IMR-90 (cell line): ENCODE measurements around the gene MAPKAP1. TPM values are rescaled to one million over a fixed set of nuclear protein-coding genes. Genes with fewer than 3 reads are reported as not detected.

ENCODE experiments used
- ATAC-seq: fragments of 200-7000 bp; cut with Tn5 transposase; 2 replicates; pipeline ENCODE4 v1.9.1; 2020; ENCODE audit warnings: low read depth, mild to moderate bottlenecking, moderate library complexity
- BruUV-seq: library from RNA; stranded (reverse); fragments of 400-500 nt; replicated peaks from 2 replicates; lab custom pipeline; 2021; lab: Mats Ljungman, UMichigan
- CTCF ChIA-PET: fragments of 300-600 bp; formaldehyde crosslinking; extraction: SDS; loops from one replicate; lab custom pipeline; 2021; ENCODE audit warnings: antibody characterized with exemption; lab: Yijun Ruan, JAX
- POLR2A ChIA-PET: fragments of 300-600 bp; sonication (Branson Sonifier 250); formaldehyde crosslinking; loops from one replicate; lab custom pipeline; 2022; ENCODE audit warnings: antibody characterized with exemption; ENCODE audit not compliant: unreplicated experiment; lab: Charles Lee
- DNase-seq: peaks from one replicate; pipeline ENCODE4 v3.0.0; 2013
- H2AFZ ChIP-seq: replicated peaks from 2 replicates; pipeline ENCODE3; 2013; ENCODE audit warnings: low read length, mild to moderate bottlenecking; ENCODE audit not compliant: poor library complexity
- H2AK5ac ChIP-seq: 2 replicates; pipeline ENCODE4 v1.6.1; 2013; ENCODE audit warnings: low read depth, low read length, inconsistent platforms
- H2AK9ac ChIP-seq: replicated peaks from 2 replicates; pipeline ENCODE3; 2013; ENCODE audit warnings: mild to moderate bottlenecking, low read depth, low read length, moderate library complexity; ENCODE audit not compliant: poor library complexity
- H2BK120ac ChIP-seq: 2 replicates; pipeline ENCODE4 v1.6.1; 2013; ENCODE audit warnings: low read depth, low read length, inconsistent platforms
- H2BK15ac ChIP-seq: 3 replicates; pipeline ENCODE4 v1.6.1; 2013; ENCODE audit warnings: low read depth, low read length, inconsistent platforms
- H2BK20ac ChIP-seq: 2 replicates; pipeline ENCODE4 v1.6.1; 2013; ENCODE audit warnings: low read depth, mild to moderate bottlenecking, inconsistent platforms, low read length, moderate library complexity
- H2BK5ac ChIP-seq: 2 replicates; pipeline ENCODE4 v1.6.1; 2013; ENCODE audit warnings: mild to moderate bottlenecking, low read depth, low read length, inconsistent platforms; ENCODE audit not compliant: poor library complexity, severe bottlenecking
- H3K14ac ChIP-seq: replicated peaks from 2 replicates; pipeline ENCODE4 v1.6.1; 2013; ENCODE audit warnings: low read depth, low read length, inconsistent platforms
- H3K18ac ChIP-seq: 2 replicates; pipeline ENCODE4 v1.6.1; 2013; ENCODE audit warnings: low read depth, low read length, control low read depth
- H3K23ac ChIP-seq: 2 replicates; pipeline ENCODE4 v1.6.1; 2013; ENCODE audit warnings: low read depth, low read length, inconsistent platforms
- H3K27ac ChIP-seq: 2 replicates; pipeline ENCODE4 v1.5.1; 2013; ENCODE audit warnings: mild to moderate bottlenecking, control low read depth, low read length; ENCODE audit not compliant: insufficient read depth
- H3K27me3 ChIP-seq: 2 replicates; pipeline ENCODE4 v1.6.1; 2013; ENCODE audit warnings: low read length; ENCODE audit not compliant: control insufficient read depth, insufficient read depth
- H3K36me3 ChIP-seq: 2 replicates; pipeline ENCODE4 v1.6.1; 2013; ENCODE audit warnings: low read length, mixed read lengths; ENCODE audit not compliant: control insufficient read depth, insufficient read depth
- H3K4ac ChIP-seq: 2 replicates; pipeline ENCODE4 v1.6.1; 2013; ENCODE audit warnings: low read depth, low read length, inconsistent platforms
- H3K4me1 ChIP-seq: 2 replicates; pipeline ENCODE4 v1.6.1; 2013; ENCODE audit warnings: low read length, mixed read lengths; ENCODE audit not compliant: control insufficient read depth, insufficient read depth
- H3K4me2 ChIP-seq: 2 replicates; pipeline ENCODE4 v1.6.1; 2013; ENCODE audit warnings: low read depth, mild to moderate bottlenecking, control low read depth, low read length, moderate library complexity
- H3K4me3 ChIP-seq: 2 replicates; pipeline ENCODE4 v1.5.1; 2013; ENCODE audit warnings: low read depth, mild to moderate bottlenecking, control low read depth, low read length, moderate library complexity; ENCODE audit not compliant: insufficient read depth
- H3K56ac ChIP-seq: 2 replicates; pipeline ENCODE4 v1.6.1; 2013; ENCODE audit warnings: low read length, inconsistent platforms; ENCODE audit not compliant: insufficient read depth; ENCODE audit errors: extremely low read depth
- H3K79me1 ChIP-seq, 2 experiments: 2 replicates each; pipeline ENCODE4 v1.6.1; 2013; ENCODE audit warnings: low read length in 2 of 2, inconsistent platforms in 1 of 2, low read depth in 1 of 2
- H3K9ac ChIP-seq: 2 replicates; pipeline ENCODE4 v1.6.1; 2013; ENCODE audit warnings: low read depth, low read length, control low read depth
- H3K9me1 ChIP-seq: 2 replicates; pipeline ENCODE4 v1.6.1; 2013; ENCODE audit warnings: low read length, inconsistent platforms; ENCODE audit not compliant: insufficient read depth
- H3K9me3 ChIP-seq: 2 replicates; pipeline ENCODE4 v1.6.1; 2013; ENCODE audit warnings: low read length; ENCODE audit not compliant: control insufficient read depth, insufficient read depth
- H4K20me1 ChIP-seq: 2 replicates; pipeline ENCODE4 v1.6.1; 2013; ENCODE audit warnings: low read length, inconsistent platforms; ENCODE audit not compliant: insufficient read depth
- H4K5ac ChIP-seq: 2 replicates; pipeline ENCODE4 v1.6.1; 2013; ENCODE audit warnings: mild to moderate bottlenecking, low read depth, low read length, control low read depth
- H4K8ac ChIP-seq, 2 experiments: 2 replicates each; pipeline ENCODE4 v1.6.1; 2013; ENCODE audit warnings: low read depth in 2 of 2, low read length in 2 of 2, control low read depth in 1 of 2, inconsistent platforms in 1 of 2
- H4K91ac ChIP-seq: 2 replicates; pipeline ENCODE4 v1.6.1; 2013; ENCODE audit warnings: low read depth, low read length, inconsistent platforms; ENCODE audit not compliant: insufficient read depth
- CEBPB ChIP-seq: IDR thresholded peaks from 2 replicates; pipeline ENCODE4 v1.6.1; 2012; ENCODE audit warnings: low read depth, low read length, improper control_type of control experiment
- CHD1 ChIP-seq: IDR thresholded peaks from 2 replicates; pipeline ENCODE4 v1.6.1; 2012; ENCODE audit warnings: low read depth, low read length, improper control_type of control experiment
- CTCF ChIP-seq: conservative IDR thresholded peaks from 2 replicates; pipeline ENCODE4 v1.5.1; 2012; ENCODE audit warnings: mild to moderate bottlenecking, low read depth, low read length, improper control_type of control experiment
- ELK1 ChIP-seq: fragments of 150-350 bp; IDR thresholded peaks from 2 replicates; pipeline ENCODE4 v1.6.1; 2016; ENCODE audit warnings: low read depth, mild to moderate bottlenecking, low read length, moderate library complexity, borderline replicate concordance
- MAFK ChIP-seq: IDR thresholded peaks from 2 replicates; pipeline ENCODE4 v1.6.1; 2012; ENCODE audit warnings: low read depth, low read length, improper control_type of control experiment
- MAZ ChIP-seq: IDR thresholded peaks from 2 replicates; pipeline ENCODE4 v1.6.1; 2012; ENCODE audit warnings: low read depth, mild to moderate bottlenecking, low read length, improper control_type of control experiment, moderate library complexity, borderline replicate concordance
- MXI1 ChIP-seq: IDR thresholded peaks from 2 replicates; pipeline ENCODE4 v1.6.1; 2012; ENCODE audit warnings: low read depth, mild to moderate bottlenecking, low read length, moderate library complexity, borderline replicate concordance
- NFE2L2 ChIP-seq: fragments of 150-350 bp; IDR thresholded peaks from 2 replicates; pipeline ENCODE4 v1.6.1; 2016; ENCODE audit warnings: low read depth, mild to moderate bottlenecking, low read length
- RAD21 ChIP-seq: IDR thresholded peaks from 2 replicates; pipeline ENCODE4 v1.6.1; 2012; ENCODE audit warnings: low read length, improper control_type of control experiment
- SMC3 ChIP-seq: fragments of 150-350 bp; IDR thresholded peaks from 2 replicates; pipeline ENCODE4 v1.6.1; 2016; ENCODE audit warnings: low read depth, mild to moderate bottlenecking, antibody characterized with exemption, low read length, moderate library complexity
- USF2 ChIP-seq: fragments of 150-350 bp; IDR thresholded peaks from 2 replicates; pipeline ENCODE4 v1.6.1; 2017; ENCODE audit warnings: mild to moderate bottlenecking, antibody characterized with exemption, low read length, low read depth
- WGBS, 2 experiments: methylation state at CpG; one replicate each; pipeline versions ENCODE4 v1.1.5 to v1.1.7; 2013; ENCODE audit warnings: missing lambda C conversion rate in 2 of 2; ENCODE audit not compliant: insufficient read length in 1 of 2; ENCODE audit errors: extremely low coverage in 2 of 2; 5-methylcytosine and 5-hydroxymethylcytosine counted together
- dilution Hi-C: fragments of 300-500 bp; cut with HindIII; formaldehyde crosslinking; loops from one replicate; pipeline ENCODE4 v1.14.3; 2018; ENCODE audit warnings: low sequenced_read_pairs; ENCODE audit not compliant: unreplicated experiment
- in situ Hi-C: fragments of 300-500 bp; cut with MboI; formaldehyde crosslinking; loops from 3 replicates; pipeline ENCODE4 v1.14.3; 2019; ENCODE audit warnings: low sequenced_read_pairs, inconsistent platforms, mixed read lengths
- intact Hi-C: fragments of 100-400 bp; cut with micrococcal nuclease; formaldehyde crosslinking; loops from 2 replicates; pipeline ENCODE4 v1.10.0; 2022
- polyA plus RNA-seq, 3 experiments: library from polyadenylated mRNA; depleted of rRNA; stranded (reverse); fragments of >200 nt; gene quantifications; 2 replicates each; pipeline ENCODE4 v1.2.3, GENCODE V29; 2012; ENCODE audit warnings: low replicate concordance in 1 of 3
- total RNA-seq: library from RNA; depleted of rRNA; stranded (reverse); fragments of >200 nt; gene quantifications from 2 replicates; pipeline ENCODE4 v1.2.3, GENCODE V29; 2012

The MAPKAP1 gene
- total and polyA plus RNA-seq, 2 of the 4 experiments (the other 2 are of a cell fraction), result 87.2 to 158 TPM

GRCh38 chr9:125421166-125421565 lies 285.8 kb downstream of the MAPKAP1 start:
- Histone ChIP-seq H3K4me1 (no peaks in the 10 kb centered on the region), H3K18ac (no peak overlapping the region), H2AK5ac (no peak overlapping the region), H3K4me2 (no peak overlapping the region), H4K20me1 (no peaks in the 10 kb centered on the region), H3K56ac (no peak overlapping the region), H3K23ac (no peak overlapping the region), H4K5ac (no peak overlapping the region), H4K8ac (no peak overlapping the region), H3K36me3 (no peaks in the 10 kb centered on the region), H3K79me1 (no peaks in the 10 kb centered on the region), H2AK9ac (no peak overlapping the region), H3K9me1 (no peaks in the 10 kb centered on the region), H3K27ac (no peak overlapping the region), H2AFZ (no peak overlapping the region), H3K27me3 (no peaks in the 10 kb centered on the region; the same call in 1 of the 2 replicates), H2BK5ac (no peak overlapping the region), H3K14ac (no peak overlapping the region), H3K4me3 (no peak overlapping the region), H3K9ac (no peak overlapping the region), H2BK120ac (no peak overlapping the region), H2BK15ac (no peak overlapping the region), H3K4ac (no peak overlapping the region), H3K9me3 (no peaks in the 10 kb centered on the region), H2BK20ac (no peak overlapping the region), H4K91ac (no peak overlapping the region)
- in situ Hi-C loops (loop anchor here (25.0 kb wide), 1 partner anchor 1066 kb away; no protein-coding TSS in a partner anchor), dilution Hi-C loops (no loop called here), intact Hi-C loops (no loop called here)
- POLR2A ChIA-PET, result no interaction called here
- no peak for ATAC-seq
- WGBS, 2 experiments, result 100% methylated on average over 2 of the region's 6 CpGs; no CpG with 5 or more reads in 1 of the 2 experiments
- TF ChIP-seq CHD1 (no peak), CTCF (no peak), NFE2L2 (no peak), CEBPB (no peak), ELK1 (no peak), MXI1 (no peak), RAD21 (no peak), USF2 (no peak), MAFK (no peak), MAZ (no peak), SMC3 (no peak)
- no TSS peak for BruUV-seq
- CTCF ChIA-PET, result no interaction called here
- DNase-seq, result no peak
